GM21576 (cell line): Measurements from ENCODE around the gene SUSD6.
"Not testable (repeated sequence)": the region's sequence is repeated elsewhere in the genome, so short reads cannot be mapped to it uniquely, and the experiment has no call there.

Source experiments
- ATAC-seq: cut with Tn5 transposase; IDR thresholded peaks from one replicate; pipeline ENCODE4 v1.9.1; 2021; ENCODE audit warnings: mild to moderate bottlenecking, moderate library complexity; ENCODE audit not compliant: unreplicated experiment

SUSD6 gene

DNA sequence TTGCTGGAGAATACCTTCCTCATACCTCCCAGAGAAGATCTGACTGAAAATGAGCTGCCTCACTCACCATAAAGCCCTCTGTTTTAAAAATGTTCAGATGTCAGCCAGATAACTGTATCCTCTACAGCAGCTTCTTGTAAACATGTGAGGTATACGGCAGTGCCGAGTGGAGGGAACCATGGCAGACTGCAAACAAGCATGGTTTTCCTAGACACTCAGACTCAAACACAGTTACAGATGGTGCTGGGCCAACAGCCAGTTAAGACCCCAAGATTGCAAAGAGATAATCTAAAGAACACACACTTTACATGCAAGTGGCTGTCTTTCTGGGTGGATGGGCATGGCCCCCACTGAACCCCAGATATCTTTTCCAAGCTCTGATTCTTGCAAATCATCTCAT is 20.1 kb upstream of the SUSD6 start:
- no peak for ATAC-seq

DNA sequence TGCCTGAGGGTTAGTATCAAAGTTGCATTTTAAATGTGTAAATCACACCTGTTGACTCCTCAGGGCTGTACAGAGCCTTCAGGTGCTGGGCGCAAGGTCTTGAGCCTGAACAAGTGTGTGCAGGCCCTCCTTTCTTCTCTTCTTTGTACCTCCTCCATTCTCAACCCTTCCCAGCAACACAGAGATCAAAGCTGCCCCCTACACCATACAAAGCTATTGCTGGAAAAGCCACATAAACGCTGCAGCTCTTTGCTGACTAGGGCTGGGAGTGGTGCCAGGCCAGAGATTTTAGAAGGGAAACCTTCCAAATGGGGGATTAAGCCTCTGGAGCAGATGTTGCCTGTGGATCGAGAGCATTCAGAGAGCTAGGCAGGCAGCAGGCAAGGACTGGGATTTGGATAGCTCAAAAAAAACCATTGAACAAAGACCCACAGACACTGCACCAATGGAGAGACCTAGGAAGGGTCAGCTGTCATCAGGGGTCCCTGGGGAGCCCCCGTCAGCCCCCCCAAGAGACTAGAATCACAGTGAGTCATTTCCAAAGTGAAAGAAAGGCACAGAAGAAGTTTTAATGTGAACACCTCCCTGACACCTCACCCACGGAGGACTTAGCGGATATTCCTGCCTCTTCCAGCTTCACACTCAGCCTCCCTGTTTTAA is 18.2 kb upstream of the SUSD6 start:
- no peak for ATAC-seq

DNA sequence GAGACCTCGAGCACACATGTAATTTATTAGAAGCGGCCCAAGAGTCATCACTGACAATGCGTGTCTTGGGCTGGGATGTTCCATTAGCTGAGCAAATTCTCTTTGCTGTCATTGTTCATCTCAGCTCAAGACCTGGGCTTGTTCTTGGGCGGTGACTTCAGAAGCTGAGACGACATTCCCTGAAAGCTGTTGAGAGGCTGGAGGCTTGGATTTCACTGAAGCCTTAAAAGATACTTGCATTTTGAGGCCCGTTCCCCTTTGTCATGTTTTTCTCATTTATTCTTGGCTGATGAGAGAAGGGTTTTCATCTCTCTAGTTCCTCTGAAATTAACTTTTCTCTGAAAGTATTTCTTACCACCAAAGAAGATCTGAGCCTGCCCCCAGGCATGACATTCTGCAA is 16.6 kb upstream of the SUSD6 start:
- no peak for ATAC-seq

GRCh38 chr14:69595336-69595735 is 16.1 kb upstream of the SUSD6 start:
- ATAC-seq, result no peak

DNA sequence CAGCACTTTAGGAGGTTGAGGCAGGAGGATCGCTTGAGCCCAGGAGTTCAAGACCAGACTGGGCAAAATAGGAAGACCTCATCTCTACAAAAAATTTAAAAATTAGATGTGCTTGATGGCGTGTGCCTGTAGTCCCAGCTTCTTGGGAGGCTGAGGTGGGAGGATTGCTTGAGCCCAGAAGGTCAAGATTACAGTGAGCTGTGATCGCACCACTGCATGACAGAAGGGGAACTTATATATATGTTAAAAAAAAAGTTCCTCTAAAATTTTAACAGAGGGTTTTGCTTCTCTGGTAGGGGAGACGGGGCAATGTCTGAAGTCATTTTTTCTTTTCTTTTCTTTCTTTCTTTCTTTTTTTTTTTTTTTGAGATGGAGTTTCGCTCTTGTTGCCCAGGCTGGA is 12.0 kb upstream of the SUSD6 start:
- ATAC-seq, result not testable (repeated sequence)

- ATAC-seq, result no peak
These were observed 11.0 kb upstream of the SUSD6 start for GRCh38 chr14:69600304-69600891.

GRCh38 chr14:69605738-69606137 is 5.7 kb upstream of the SUSD6 start:
- no peak for ATAC-seq

DNA sequence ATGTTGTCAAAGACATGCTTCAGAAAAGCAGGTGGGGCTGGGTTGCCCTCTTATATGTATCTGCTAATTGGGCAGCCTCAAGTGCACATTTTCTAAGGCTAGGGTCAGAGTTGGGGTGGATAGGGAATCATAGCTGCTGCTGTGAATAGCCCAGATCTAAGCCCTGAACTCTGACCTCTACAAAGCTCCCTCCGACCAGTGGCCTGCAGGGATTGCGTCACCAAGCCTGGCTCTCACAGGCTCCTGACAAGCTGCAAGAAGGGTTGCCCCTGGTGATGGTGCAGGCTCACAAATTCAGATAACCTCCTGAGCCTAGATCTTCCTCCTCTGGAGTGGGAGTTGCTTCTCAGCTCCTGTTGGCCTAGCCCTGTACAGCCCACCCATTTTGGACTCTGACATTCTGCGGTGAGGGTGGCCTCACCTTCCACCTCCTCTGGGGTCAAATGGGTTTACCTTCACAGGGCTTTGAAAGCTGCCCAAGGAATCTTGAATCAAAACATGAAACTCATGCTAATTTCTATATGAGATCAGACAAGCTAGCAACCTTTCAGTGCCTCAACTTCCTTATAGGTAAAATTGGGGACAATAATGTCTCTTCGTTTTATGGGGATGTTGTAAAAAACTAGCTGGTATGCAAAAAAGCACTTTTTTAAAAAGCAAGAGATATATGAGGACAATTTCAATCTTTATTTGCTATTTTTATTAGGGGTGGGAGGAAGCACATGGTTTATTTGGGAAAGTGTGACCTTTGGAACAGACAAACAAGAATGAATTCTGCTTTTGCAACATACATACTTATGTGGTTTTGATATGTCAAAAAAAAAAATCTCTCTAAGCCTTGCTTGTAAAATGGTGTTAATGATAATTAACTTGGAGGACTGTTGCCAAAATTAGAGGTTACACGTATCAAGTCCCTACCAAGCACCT is 4.9 kb upstream of the SUSD6 start:
- ATAC-seq, result no peak

DNA sequence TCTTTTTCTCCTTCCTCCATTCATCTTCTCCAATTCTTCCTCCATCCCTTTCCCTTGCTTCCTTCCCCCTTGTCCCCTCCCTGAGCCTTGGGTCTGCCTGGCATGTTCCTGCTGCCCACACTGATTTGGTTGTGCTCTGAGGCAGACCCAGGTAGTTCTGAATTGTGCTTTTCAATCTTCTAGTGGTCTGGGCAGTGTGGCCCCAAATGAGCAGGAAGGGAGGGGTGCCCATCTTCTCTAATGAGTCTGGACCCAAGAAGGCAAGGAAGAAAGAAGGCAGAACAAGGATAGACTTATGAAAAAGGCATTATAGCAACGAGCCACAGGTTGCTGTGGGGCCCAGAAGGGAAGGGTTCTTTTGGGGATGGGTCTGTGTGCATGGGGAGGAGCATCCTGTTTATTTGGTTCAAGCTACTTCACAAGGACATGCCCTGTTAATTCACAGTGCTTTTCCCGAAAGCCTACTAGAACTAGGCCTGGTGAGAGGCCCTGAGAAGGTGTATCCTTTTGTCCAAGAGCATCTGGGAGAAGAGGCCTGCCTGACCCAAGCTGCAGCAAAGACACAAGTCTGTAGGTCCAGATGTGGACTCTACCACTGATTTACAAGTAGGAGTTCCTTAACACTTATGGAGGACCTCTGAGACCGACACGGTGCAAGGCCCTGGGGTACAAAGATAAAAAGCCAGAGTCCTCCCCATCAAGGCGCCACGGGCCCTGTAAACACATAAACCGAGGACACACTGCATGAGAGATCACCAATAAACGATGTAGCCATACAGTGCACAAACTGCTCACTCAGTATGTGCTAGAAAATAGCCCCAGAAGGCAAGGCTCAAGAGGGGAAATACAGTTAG is 1.1 kb upstream of the SUSD6 start:
- ATAC-seq, result no peak

DNA sequence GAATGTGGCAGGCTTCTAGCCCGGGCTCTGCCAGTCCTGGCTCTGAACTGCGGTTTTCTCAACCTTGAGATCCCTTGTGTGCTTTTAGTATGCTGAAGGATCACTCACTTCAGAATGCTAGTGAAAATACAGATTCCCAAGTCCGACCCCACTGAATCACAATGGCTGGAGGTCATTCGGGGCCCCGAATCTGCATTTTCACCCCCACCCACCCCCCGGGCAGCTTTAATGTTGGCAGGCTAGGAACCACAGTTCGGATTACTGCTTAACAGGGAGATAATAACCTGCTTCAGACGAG is 573 bp upstream of the SUSD6 start:
- ATAC-seq, result no peak

DNA sequence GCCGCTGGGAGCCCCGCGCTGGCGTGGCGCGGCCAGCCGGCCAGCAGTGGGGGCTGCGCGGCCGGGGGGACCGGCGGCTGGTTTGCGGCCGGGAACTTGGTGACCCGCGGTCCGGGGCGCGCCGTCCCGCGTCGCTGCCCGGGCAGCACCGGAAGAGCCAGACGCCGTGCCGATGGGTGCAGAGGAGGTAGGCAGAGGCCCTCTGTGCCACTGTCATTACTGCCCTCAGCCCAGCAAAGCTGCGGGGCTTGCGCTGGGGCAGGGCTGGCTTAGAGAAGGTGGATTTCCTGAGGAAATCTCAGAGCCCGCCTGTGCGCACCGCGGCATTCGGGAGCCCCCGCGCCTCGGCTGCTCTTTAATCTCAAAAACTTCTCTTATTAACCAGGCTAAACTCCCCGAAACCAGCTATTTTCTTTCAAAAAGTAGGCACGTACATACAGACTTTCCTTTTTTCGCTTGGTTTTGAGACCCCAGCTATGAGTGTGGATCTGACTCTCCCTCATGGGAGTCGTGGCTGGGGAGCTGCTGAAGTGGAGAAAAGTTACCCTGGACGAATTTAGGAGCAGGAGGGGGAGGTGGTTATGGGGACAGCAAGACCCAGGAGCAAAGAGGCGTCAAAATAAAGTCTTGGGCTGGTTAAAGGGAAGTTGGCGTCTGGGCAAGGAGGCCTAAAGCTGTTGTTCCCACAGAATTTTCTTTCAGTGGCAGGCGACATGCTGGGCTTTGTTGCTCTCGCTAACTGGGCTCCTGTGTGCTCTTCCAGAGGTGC is 802 bp downstream of the SUSD6 start:
- ATAC-seq, result peak; percentile 9

GRCh38 chr14:69612783-69613130 is 1.4 kb downstream of the SUSD6 start:
- no peak for ATAC-seq

GRCh38 chr14:69613312-69614073 is 2.1 kb downstream of the SUSD6 start:
- ATAC-seq, result no peak

DNA sequence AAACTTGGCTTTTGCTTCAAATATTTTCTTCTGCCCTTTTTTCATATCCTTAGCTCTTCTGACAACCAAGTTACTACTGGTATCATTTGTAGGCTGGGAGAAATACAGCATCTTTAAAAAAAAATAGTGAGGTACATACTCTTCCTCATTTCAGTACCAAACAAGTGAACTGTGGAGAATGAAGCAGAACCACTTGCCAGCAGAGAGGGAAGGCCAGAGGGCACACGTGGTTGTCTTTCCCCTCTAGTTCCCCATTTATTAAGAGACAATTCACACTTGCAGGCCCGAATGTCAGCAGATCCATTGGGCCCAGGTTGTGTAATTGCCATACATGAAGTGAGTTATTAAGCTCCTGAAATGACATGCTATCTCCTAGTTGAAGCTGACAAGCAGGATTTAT is 3.2 kb downstream of the SUSD6 start:
- no peak for ATAC-seq

DNA sequence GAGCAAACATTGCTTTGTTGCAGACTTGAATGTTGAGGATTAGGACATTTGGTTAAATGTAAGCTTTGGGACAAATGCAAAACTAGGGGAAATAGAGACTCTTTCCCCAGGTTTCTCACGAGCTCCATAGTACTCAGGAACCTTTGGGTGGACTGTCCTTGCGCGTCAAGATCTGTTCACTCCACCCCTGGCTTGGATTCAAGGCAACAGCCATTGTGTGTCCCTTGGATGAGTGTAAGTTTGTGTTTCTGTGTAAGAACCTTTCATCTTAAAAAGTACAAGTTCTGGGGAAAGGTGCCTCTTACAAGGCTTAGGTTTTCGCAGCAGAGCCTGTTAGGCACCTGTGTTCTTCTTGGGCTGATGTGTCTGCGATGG is 3.7 kb downstream of the SUSD6 start:
- no peak for ATAC-seq

GRCh38 chr14:69615496-69616407 is 4.4 kb downstream of the SUSD6 start:
- ATAC-seq, result peak; percentile 43

DNA sequence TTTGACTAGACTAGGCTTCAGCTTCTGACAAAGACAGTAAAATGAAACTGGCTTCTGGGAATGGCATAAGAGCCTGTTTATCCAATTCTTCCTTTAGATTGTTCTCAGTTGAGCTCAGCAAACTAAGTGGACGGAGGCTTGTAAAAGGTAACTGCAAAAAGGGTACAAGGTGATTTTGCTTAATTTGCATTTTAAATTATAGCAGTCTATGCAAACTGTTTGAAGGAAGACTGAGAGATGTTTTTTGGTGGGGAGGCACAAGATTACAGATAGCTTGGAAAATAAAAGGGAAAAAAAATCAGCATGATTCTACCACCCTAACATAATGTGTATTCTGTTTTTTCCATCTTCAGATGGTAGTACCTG is 5.0 kb downstream of the SUSD6 start:
- no peak for ATAC-seq

DNA sequence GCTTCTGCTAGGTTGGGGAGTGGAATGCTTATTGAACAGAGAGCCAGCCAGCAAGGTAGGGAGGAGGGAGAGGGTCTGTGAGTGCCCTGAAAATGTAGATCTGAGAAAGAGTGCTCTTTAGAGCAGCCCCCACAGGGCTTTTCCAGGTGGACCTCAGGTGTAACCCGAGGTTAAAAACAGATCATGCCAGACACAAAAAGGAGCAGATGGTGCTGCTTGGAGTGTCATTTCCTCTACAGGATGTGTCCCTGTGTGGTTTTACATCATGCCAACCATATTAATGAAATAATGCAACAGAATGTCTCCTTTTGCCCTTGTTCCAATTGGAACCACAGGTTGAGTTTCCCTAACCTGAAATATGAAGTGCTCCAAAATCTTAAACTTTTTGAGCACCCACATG is 6.4 kb downstream of the SUSD6 start:
- ATAC-seq, result no peak

DNA sequence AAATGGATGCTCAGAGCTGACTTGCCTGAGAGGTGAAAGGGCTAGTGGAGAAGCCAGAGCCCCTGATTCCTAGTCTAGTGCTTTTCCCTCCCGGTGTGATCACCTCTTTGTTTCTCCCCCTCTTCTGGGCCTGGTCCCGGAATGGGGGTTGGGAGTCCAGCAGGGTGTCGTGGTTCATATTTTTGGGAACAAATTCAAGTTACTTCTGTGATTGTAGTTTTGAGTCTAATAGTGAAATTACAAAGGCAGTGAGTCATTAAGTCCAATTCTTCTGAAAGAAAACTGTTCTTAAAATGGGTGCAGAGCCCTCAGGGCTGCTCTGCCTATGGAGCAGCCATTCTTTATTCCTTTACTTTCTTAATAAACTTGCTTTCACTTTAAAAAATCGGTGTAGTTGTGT is 7.6 kb downstream of the SUSD6 start:
- no peak for ATAC-seq
